Inflammatory macrophage treated with lipopolysaccharide for 4 hours (primary cell): ENCODE results near the gene ARMH4.

Source experiments
- DNase-seq: peaks from one replicate; pipeline ENCODE4 v3.0.0-alpha.2; 2020

The ARMH4 gene

DNA sequence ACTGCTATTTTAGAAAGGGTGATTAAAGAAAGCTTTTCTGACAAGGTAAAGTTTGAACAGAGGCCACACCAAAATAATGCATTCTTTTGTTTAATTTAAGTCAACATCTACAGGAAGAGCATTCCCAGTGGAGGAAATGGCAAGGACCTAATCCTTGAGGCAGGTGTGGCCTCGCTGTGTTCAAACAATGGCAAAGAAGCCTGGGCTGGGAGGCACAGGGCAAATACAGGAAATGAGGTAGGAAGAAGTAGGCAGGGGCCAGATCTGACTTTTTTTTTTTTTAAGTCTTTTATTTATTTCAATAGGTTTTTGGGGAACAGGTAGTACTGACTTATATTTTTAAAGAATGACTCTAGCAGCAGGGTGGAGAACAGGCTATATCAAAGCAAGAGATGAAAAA, 53.5 kb downstream of the ARMH4 start:
- no peak for DNase-seq

DNA sequence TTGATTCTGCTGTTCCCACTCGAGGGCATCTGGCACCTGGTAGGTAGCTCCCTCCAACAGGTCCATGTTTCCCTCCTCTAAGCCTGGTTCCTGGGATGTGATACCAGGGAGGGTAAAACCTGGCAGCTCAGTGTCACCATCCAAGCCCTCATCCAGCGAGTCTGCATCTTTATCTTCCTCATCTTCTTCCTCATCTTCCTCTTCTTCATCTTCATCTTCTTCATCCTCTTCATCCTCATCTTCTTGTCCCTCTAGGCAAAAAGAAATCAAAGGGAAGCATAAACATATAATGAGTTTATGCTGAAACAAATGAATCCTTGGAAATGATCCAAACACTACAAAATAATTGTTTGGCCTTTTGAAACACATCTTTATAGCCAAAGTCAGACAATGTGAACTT, 55.3 kb downstream of the ARMH4 start:
- no peak for DNase-seq

DNA sequence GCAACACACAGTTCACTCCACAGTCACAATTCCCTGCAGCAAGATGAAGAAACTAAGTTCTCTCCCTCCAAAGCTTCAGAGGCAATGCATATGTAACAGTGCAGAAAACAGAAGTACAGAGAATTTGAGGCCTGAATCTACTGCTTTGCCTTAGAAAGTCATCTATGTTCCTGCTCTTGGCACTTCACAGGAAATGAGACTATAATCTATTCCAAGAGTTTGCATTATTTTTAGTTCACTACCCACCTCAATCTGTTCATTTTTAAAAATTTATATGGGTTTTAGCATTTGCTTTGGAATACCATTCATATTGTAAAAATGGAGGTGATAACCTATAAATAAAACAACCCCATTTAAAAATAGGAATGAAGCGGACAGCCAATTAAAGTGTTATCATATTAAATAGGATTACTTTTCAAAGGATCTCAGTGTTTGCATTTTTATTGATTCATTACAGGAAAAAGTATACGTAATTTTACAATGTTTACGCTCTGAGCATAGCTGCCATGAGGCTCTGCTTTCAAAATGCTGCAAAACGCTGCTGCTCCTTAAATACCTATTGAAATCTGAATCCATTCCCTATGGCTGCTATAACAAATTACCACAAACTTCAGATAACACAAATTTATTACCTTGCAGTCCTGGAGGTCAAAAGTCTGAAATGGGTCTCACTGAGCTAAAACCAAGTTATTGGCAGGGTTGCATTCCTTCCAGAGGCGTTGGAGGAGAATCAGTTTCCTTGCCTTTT, 60.0 kb downstream of the ARMH4 start:
- no peak for DNase-seq

DNA sequence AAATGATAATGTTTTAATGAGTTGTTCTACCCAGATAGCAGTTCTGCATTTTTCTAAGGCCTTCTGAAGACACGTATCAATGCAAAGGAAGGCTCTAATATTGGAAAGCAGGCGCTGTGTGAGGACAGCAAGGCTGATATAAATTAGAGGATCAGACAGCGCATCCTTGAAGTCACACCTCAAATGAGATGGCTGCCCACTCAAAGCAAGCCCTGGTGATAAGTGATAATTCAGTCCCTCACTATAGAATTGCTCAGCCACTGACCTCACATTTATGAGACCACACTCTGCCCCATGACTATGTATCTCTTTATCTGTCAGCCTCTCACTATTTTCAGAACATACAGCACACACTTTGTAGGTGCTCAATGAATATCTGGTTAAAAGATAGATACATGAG, 62.4 kb downstream of the ARMH4 start:
- no peak for DNase-seq

DNA sequence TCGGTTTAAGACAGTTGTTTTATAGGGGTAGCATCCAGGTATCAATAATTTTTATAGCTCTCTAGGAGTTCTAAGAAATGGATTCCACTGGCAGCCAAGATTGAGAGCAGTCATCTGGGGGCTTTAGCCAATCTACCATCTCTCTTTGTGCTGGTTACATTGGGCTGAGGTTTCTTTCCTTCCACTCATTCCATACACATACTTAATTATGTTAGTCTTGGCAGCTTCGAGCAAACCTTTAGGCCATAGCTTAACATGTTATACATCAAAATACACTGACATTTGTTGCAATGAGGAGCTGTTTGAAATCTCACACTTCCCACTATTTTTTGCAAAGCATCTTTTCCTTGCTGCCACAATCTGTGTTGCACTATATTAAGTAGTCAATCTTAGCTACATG, 63.1 kb downstream of the ARMH4 start:
- DNase-seq = no peak

DNA sequence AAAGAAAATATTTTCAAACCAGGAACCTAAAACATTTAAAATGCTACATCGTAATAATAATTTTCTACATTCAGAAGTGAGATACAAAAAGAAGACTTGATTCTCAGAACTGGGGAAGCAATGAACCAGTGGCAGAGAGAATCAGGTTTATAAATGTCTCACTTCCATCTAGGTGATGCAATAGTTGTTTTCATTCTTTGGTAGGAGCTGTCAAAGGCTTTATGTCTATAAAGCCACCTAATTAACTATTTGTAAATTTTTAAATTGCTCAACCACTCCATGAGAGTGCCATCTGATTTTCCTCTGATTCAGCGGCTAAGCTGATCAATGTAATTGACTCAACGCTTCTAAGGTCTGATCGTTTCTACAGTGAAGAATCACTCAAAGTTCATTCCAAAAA, 66.1 kb downstream of the ARMH4 start:
- no peak for DNase-seq

DNA sequence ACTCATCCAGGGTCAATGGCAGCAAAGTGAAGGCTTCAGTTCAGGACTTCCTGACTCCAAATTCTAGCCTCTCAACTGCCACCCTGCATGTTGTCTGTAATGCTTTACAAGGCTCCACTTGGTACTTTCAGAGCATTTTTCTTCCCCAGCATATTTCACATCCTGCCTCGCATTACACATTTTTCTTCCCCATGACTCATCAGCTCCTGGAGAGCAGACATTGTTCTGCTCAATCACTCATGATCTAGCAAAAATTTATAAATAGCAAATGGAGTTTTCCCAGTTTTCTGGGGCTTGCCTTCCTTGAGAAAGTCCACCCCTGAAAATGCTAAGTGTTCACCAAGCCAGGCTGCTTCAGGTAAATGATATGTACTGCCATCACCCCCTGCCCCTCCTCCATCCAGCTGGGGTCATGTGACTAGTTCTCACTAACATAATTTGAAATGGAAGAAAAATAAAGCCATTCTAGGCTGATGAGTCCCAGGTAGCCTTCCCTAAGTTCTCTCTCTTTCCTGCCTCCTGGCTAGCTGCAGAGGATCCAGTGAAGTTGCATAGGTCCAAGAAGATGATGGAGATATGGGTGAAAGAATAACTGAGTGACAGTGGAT, 69.4 kb downstream of the ARMH4 start:
- DNase-seq = peak; percentile 63

DNA sequence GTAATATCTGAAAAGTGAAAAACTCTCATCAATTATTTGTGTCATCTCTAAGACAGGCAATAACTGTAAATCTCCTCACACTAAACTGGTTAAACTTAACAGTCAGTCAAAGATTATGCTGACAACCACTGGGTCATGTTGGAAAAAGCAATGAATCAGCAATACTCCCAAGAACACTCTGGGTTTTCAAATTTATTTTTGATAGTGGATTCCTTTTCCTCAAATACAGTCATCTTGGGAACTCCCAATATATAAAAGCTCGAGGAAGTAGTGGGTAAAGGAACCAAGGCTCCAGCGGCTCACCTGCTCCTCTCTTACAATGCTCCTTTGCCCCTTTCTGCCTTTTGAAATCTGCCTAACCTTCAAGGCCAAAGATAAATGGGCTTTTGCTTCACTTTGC, 70.0 kb downstream of the ARMH4 start:
- no peak for DNase-seq

DNA sequence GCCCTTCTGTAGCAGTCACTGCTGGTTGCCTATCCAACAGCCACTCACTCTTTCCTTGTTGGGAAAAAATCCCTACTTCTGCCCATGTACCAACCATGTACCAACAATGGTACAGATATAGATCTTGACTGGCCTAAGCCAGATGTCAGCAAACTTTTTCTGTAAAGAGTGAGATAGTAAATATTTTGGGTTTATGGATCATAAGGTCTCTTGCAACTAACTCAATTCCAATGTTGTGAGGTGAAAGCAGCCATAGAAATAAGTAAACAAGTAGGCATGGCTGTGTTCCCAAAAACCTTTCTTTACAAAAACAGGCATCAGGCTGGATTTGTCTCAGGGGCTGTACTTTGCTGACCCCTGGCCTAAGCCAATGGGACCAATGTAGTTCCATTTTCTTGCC, 73.5 kb downstream of the ARMH4 start:
- no peak for DNase-seq

DNA sequence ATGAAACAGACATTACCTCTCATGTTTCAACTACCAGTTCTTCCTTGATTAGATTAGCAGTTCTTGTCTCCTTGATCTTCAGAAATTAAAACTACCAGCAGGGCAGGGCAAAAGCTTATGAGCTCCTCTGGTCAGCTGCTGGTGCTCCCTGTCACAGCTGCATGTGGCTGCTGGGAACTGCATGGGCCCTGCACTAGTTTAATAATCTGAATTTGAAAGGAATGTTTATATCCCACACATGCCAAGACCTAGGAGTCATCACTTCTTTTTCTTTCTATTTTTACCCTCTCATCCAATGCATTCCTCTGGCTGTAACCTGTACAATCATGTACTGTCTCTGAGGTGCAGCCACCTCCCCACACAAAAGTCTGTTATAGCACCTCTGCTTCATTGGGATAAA, 73.9 kb downstream of the ARMH4 start:
- no peak for DNase-seq

DNA sequence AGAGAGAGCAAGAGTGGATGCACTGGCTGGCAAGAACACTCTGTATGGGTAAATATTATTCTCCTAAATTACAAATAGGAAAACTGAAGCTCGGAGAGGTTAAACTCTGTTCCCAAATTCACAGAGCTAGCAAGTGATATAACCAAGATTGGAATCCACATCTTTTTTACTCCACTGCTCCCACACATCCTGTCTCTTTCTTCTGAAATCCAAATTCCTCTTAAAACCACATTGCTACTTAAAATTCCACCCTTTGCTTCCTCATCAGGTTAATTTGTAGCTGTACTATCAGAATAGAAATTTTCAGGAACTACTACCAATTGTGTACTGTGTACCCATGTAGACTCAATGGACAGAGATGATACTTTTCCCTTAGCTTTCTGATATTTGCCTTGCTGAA, 74.4 kb downstream of the ARMH4 start:
- DNase-seq = no peak

DNA sequence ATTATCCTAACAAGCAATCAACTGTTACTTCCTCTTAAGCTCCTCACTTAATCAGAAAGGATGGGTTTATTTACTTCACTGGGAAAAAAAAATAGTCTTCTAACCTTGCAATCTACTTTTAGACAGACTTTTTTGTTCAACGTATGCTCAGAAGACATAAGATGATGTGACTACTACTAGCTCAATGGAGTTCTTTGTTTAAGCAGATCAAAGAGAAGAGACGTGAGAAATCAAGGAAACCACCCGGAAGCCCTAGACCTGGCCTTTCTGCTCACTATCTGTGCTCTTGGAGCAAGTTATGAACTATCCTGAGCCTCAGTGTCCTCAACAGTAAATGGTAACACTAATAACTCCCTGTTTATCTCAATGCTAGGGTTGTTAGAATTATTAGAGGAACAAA, 78.5 kb downstream of the ARMH4 start:
- DNase-seq = no peak

DNA sequence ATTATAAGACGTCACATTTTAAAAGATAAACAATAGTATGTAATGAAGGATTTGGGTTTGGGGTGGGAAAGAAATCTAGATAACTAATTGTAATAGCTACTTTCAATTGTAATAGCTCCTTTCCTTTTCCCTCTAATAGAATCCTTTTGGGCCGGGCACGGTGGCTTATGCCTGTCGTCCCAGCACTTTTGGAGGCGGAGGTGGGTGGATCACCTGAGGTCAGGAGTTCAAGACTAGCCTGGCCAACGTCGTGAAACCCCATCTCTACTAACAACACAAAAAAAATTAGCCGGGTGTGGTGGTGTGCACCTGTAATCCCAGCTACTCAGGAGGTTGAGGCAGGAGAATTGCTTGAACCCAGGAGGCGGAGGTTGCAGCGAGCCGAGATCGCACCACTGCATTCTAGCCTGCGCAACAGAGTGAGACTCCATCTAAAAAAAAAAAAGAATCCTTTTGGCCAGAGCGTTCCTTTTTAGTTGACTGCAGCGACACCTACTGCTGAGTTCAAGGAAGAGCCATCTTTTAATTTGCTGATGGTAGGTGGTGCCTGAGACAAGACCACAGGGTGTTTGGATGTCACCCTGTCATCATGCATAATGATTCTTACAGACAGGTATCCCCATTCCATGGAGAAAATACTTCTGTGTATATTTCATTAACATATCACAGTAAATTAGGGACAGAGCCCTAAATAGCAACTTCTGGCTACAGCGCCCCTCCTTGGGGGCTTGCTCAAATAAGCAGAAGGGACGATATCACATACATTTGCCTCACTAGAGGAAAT, 79.5 kb downstream of the ARMH4 start:
- DNase-seq = peak; percentile 55

DNA sequence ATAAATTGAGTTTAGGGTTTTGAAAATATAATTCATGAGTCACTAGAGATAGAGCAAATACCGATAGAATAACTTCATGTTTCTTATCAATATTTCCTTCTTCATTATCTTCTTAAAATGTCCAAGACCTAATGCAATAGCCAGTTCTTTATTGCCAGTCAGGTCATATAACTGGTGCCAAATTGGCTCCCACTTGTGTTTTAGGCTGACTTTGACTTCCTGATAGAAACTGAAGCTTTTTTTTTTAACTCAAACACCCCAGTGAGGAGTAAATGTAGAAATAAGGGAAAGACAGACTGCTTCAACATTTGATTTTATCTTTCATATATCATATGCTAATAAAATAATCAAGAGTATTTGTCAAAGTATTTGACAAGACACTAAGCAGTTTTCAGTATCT, 80.7 kb downstream of the ARMH4 start:
- DNase-seq = no peak

DNA sequence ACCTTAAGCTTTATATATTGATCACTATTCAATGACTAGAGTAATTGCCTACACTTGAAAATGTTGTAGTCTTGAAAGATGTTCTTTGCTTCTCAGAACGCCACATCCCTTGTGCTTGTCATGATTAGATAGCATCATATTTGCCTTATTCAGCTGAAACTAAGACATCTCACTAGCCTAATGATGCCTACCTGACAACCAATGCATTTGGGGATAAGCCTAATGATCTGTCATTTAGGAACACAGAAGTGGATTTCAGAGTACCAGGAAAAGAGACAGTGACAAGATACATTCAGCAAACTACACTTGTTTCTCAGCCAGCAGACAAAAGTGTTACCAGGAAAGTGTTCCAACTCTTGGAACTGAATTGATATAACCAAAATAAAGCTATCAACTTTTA, 83.7 kb downstream of the ARMH4 start:
- no peak for DNase-seq

DNA sequence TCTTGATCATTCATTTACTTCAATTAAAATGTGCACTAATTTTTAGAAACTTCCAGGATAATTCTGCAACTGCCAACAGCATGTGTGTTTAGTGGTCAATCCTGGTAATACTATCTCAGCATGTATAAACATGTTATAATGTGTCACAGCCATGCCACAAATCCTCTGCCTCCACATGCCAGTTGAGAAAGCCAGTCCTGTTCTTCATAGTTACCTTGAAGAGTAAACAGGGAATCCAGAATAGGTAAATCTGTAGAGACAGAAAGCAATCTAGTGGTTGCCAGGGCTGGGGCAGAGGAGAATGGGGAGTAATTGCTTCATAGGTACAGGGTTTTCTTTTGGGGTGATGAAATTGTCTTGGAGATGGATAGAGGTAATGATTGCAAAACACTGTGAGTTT, 85.9 kb downstream of the ARMH4 start:
- no peak for DNase-seq

DNA sequence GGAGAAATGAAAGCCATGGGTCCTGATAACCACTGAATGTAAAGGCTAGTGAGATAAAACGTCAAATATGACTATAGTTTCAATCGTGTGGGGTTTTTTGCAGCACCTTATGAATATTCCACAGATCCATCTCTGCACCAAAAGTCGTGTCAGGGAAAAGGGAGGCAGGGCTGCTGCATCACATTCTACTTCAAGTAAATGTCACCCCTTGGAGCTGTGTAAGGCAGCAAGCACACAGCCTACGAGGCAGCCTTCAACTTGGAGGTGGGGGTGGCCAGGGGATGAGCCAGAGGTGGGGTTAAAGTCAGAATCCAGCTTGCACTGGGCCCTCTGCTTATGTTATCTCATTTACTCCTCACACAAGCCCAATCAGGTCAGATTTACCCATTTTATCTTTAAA, 90.4 kb downstream of the ARMH4 start:
- DNase-seq = no peak

DNA sequence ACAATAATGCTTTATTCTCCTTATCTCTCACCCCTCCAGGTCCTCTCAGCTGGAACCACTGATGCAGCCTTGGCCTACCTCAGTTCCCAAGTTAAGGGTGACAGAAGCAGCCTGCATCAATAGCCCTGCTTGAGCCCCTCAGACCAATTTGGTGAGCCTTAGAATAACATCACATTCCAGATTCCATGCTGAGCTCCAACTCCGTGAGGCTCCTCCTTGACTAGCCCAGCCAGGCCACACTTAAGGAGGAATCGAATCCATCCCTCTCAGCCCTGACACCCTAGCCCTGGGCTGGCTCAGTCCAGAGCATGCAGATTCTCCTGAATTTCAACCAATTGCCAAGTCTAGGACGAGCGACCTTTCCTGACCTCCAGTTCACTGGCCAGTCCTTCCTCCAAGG, 91.1 kb downstream of the ARMH4 start:
- no peak for DNase-seq

DNA sequence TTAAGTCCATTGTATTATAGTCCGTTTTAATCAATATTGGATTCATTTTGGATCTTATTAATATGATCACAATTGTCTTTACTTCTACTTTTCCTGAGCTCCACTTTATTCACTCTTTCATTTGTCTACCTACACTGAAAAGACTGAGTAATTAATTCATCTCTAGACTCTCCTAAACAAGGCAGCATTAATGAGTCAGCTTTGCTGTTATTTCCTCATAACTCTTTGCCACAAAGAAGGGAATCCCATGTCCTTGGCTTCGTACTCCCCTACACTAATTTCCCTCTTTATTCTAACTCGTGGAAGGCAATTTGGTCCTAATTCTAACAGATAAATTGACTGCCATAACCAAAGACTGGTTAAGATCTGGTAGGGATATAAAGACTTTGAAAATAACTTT, 91.9 kb downstream of the ARMH4 start:
- no peak for DNase-seq

DNA sequence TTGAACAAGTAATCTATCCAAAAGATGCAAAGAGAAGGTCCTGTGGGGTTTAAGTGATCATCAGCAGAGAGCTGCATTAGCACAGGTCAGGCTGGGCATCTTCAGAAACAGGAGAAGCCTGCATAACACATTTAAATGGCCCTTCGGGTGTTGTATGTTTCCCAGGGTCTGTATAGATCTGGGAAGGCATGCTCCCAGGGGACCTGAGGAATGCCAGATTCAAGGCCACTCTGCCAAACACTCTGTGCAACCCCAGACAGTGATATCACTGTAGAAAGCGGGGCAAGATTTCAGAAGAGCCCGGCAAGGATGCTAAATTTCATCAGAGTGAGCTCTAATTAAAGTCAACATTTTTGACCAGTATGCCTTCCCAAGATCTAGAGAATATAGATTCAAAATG, 92.9 kb downstream of the ARMH4 start:
- no peak for DNase-seq

DNA sequence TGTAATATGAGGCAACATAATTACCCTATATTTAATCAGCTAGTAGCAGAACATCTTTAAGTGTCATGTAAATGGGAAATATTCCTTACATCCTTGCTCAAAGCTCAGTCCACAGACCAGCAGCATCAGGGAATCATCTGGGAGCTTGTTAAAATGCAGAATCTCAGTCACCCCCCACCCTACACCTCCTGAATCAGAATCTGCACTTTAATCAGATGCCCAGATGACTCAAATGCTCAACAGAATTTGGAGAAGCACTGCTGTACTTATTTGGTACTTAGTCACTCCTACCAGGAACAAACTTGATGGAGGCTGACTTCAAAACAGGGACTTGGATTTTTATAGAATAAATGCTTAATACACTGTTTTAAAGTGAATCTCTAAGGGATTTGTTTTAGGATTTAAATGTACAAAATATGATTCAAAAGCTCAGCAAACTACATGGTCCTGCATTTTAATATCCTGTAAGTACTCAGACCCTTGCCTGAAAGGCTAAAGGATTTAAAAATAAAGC, 96.5 kb downstream of the ARMH4 start:
- no peak for DNase-seq

DNA sequence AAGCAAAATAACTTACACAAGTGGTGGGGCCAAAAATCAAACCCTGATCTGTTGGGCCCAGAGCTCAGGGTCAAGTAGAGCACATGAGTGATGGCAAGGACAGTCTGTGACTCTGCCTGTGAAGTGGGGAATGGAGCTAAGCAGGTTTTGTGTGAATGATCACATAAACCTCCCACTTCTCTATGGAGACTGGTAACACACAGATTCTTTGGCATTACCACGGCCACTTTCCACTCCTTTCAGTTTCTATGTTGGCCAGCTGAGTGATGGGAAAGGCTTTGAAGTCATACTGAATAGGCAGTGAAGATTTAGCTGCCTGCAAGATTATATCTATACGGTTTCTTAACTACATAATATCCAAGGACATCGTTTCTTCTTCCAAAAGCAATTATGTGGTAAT, 97.9 kb downstream of the ARMH4 start:
- DNase-seq = no peak

DNA sequence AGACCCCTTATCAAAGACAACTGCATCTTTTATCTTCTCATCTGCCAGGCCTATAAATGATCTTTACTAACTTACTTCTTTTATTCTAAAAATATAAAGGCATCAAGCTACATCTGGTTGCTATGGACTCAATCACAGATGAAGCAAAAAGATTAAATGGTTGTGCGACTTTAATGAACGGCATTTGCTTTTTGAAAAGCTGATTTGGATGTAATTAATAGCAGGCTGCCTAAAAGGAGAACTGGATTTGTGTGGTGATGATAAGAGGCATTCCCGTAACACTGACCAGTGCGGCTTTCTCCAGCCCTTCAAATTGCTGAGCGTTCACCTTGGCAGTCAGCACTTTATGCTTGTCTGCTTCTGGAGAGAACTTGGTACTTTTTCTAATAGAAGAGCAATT, 103.8 kb downstream of the ARMH4 start:
- DNase-seq = no peak

DNA sequence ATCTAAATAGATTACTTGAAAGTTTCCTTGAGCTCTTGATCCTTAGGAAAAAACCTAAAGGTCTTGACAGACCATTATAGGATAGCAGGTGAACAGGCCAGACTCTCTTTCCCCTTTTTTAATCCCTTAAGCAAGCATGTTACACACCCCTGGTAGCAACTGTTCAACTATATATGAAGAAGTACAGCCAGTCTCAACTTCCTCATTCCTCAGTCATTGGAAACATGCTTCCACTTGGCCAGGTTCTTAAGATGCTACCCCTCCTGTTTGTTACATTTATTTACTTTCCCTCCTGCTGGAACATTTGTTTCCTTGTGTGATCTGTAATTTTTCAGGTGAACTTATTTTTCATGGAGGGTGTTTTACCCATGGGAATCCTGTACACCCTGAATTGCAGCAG, 124.1 kb downstream of the ARMH4 start:
- no peak for DNase-seq
